ENCODE data around the gene AP3M1.
A peak's percentile ranks its signal among the peaks of the same experiment; 100 is the strongest.

Gene AP3M1

DNA sequence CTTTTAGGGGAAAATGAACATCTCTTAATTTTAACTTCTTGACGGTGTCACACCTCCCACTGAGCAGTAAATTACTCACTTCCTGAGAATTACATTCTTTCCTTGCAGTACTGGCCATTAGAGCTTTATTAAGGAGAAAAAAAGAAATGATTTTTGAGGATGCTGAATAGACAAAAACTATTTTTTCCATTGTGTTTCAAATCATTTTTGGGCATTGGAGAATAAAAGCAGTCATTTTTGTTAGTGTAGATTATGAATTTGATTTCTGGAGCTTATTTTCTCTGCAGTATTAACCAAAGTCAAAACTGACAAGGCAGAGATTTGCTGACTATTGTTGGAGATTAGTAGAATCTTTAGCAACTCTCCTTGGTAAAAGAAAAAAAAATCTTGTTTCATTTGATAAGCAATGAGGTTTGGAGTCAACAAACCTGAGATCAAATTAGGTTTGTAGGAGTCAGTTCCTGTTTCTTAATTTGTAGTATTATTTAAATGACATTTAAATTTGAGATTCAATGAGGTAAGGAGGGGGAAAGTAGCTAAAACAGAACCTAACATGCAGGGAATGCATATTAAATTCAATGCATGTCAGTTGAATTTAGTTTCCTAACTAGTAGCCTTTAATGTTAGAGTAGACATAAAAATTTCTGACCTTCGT is 70.6 kb downstream of the AP3M1 start:
- TF ChIP-seq, protein P1, sequence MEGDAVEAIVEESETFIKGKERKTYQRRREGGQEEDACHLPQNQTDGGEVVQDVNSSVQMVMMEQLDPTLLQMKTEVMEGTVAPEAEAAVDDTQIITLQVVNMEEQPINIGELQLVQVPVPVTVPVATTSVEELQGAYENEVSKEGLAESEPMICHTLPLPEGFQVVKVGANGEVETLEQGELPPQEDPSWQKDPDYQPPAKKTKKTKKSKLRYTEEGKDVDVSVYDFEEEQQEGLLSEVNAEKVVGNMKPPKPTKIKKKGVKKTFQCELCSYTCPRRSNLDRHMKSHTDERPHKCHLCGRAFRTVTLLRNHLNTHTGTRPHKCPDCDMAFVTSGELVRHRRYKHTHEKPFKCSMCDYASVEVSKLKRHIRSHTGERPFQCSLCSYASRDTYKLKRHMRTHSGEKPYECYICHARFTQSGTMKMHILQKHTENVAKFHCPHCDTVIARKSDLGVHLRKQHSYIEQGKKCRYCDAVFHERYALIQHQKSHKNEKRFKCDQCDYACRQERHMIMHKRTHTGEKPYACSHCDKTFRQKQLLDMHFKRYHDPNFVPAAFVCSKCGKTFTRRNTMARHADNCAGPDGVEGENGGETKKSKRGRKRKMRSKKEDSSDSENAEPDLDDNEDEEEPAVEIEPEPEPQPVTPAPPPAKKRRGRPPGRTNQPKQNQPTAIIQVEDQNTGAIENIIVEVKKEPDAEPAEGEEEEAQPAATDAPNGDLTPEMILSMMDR (IDR thresholded peaks at IDR 0.05; ENCODE audit: low read depth, low read length, missing control alignments): no peak
- in situ Hi-C loops (cut with HindIII; ENCODE audit: low sequenced_read_pairs): no loop called here
- no peak overlapping the region for H3K4me3 ChIP-seq (ENCODE audit: low read depth, low read length)
- no peak for DNase-seq (ENCODE audit: low read depth)

DNA sequence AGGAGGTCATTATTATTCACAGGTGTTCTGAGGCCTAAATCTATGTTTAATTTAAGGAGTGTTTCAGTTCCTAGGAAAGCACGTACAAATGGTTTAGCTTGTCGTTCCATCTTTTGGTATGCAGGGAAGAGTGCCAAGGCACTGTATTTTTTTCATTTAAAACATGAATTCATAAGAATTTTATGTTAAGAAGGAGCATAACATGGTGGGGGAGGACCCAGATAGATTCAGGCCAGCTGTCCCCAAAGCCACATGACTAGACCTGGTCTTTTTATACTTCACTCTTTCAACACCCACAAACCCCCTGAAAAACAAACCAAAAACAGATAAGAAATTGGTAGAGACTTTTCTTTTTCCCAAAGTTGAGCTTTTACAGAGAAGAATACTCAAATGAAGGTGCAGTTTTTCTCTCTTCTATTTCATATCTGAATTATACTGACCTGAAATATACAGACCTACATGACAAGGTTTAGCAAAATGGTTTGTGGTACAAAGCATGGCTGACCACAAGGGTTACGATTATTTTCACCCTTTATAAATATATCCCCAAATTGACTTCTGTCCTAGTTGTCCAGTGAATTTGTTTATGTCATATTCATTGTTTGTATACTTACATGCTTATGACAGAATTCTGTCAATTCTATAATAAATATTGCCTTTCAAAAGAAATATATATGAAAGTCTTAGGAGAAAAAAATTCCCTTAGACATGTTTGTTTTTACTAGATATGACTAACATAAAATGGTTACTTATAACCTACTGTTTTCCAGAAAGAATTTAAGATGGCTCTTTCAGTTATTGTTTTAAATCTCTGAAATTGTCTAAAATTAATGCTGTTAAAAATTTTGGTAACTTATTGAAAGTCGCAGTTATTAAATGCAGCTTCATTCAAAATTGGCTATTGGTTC is 71.3 kb downstream of the AP3M1 start:
- DNase-seq (ENCODE audit: low read depth): no peak
- no peak overlapping the region for H3K4me3 ChIP-seq (ENCODE audit: low read depth, low read length)
- TF ChIP-seq, protein P1 (IDR thresholded peaks at IDR 0.05; ENCODE audit: low read depth, low read length, missing control alignments): no peak
- in situ Hi-C loops (cut with HindIII; ENCODE audit: low sequenced_read_pairs): no loop called here

DNA sequence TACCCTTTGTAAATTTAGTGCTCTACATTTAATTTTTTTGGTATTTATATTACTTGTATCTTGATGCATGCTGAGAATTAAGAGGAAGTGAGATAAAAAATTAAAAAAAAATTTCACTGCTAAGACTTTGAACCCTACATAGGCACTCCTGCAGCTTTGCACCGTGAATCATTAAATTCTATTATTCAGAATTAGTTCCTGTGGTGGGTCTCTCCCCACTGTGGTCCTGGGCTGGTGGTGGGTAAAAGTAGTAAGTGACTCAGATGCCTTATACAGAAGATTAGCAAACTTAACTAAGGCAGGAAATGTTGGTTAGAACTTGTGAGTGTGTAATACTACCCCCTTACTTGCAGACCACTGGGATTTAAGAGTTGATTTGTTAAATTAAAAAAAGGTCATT is 72.6 kb downstream of the AP3M1 start:
- DNase-seq (ENCODE audit: low read depth): peak; percentile 80
- TF ChIP-seq, protein P1 (IDR thresholded peaks at IDR 0.05; ENCODE audit: low read depth, low read length, missing control alignments): no peak
- in situ Hi-C loops (cut with HindIII; ENCODE audit: low sequenced_read_pairs): no loop called here
- H3K4me3 ChIP-seq (ENCODE audit: low read depth, low read length): no peak overlapping the region

DNA sequence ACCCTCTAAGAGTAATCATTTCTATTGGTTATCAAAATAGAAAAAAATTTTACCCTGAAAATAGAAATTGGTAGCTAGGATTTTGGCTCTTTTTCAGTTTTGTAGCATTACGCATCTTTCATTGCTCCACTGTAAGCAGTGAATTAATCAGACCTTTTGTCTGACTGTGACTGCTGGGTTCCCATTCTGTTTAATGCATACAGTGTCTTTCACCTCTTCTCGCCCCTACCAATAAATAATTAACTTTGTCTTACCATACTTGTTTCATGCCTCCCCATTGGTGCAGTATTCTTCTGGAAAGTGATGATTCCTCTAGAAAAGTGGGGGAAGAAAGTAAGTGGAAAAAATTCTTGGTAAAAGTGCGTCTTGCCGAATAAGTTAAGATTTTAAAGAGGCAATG is 73.2 kb downstream of the AP3M1 start:
- TF ChIP-seq, protein P1 (IDR thresholded peaks at IDR 0.05; ENCODE audit: low read depth, low read length, missing control alignments): no peak
- DNase-seq (ENCODE audit: low read depth): no peak
- in situ Hi-C loops (cut with HindIII; ENCODE audit: low sequenced_read_pairs): no loop called here
- H3K4me3 ChIP-seq (ENCODE audit: low read depth, low read length): no peak overlapping the region

DNA sequence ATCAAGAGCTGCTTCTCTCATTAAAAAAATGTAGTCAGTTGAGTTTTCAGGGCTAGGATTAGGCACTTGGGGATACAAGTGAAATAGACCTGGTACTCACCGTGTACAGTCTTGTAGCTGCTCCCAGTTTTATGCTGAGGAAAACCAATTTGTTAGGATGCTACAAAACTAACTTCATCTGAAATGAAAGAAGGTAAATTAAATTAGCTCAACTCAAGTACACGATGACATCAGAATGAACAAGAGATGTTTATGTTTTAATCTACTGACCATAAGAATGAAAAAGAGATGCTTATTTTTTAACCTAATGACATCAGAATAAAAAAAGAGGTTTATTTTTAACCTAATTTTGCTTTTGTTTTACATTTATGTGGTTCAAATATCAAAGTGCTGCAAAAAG is 73.7 kb downstream of the AP3M1 start:
- in situ Hi-C loops (cut with HindIII; ENCODE audit: low sequenced_read_pairs): no loop called here
- no peak for DNase-seq (ENCODE audit: low read depth)

DNA sequence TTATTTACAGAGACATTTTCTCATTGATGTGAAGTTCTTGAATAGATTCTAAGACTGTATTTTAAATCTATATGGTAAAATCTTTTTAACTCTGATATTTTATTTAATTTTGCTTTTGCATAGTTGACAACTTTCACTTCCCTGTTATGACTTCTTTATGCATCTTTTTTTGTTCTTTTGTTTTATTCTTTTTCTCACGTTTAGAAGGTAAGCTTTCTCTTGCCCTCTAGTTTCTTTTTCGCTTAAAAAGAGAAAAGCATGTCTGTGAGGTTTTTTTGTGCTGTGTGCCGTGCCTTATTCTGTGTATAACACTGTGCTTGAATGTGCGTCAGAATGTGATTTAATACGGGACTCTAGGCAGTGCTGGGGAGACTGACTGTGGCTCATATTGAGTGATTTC is 74.7 kb downstream of the AP3M1 start:
- in situ Hi-C loops (cut with HindIII; ENCODE audit: low sequenced_read_pairs): no loop called here
- no peak overlapping the region for H3K4me3 ChIP-seq (ENCODE audit: low read depth, low read length)
- DNase-seq (ENCODE audit: low read depth): no peak
- TF ChIP-seq, protein P1 (IDR thresholded peaks at IDR 0.05; ENCODE audit: low read depth, low read length, missing control alignments): no peak

More for the DNA sequence above, 73.7 kb downstream of the AP3M1 start:
- H3K4me3 ChIP-seq (ENCODE audit: low read depth, low read length): no peak overlapping the region
- TF ChIP-seq, protein P1 (IDR thresholded peaks at IDR 0.05; ENCODE audit: low read depth, low read length, missing control alignments): no peak

All from astrocyte of the cerebellum (primary cell).